ENCODE results near the gene MPHOSPH9. TPM values are rescaled to one million over a fixed set of nuclear protein-coding genes. Genes with fewer than 3 reads are reported as not detected.

Gene MPHOSPH9
- total RNA-seq, 1 experiment from 2014 or later = 60.5 TPM

DNA sequence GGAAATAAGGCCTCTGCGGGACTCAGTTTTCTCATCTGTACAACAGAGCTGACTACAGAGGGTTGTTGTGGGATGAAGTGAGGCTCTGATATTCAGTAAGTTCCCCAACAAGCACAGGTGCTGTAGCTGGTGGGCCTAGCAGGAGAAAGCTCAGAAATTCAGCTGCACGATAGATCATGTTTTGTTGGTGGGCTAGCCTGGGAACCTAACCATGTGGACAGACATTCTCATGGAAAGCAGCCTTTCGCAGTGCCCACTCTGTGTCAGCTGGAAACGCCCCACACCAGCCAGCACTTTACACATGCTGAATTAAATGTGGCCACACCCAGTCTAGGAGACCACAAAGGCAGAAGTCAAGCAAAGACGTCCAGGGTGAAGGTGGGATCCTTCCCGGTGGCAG, 98.1 kb downstream of the MPHOSPH9 start:
- Histone ChIP-seq H3K27me3 (ENCODE audit: insufficient read depth, low read length) (no peaks in the 10 kb centered on the region), H2AFZ (ENCODE audit: low read length) (no peak overlapping the region), H4K8ac (replicated peaks; ENCODE audit: insufficient read length, low read depth, low read length) (no peak overlapping the region), H3K14ac (ENCODE audit: insufficient read depth, low read length) (no peak overlapping the region), H3K23me2 (ENCODE audit: insufficient read length, low read depth, low read length, poor library complexity, severe bottlenecking) (no peaks in the 10 kb centered on the region), H3K4ac (ENCODE audit: low read depth, low read length) (no peak overlapping the region), H4K20me1 (ENCODE audit: control insufficient read depth, insufficient read depth, insufficient read length) (no peaks in the 10 kb centered on the region), H3K79me1 (ENCODE audit: insufficient read depth, low read depth, low read length, poor library complexity, severe bottlenecking) (no peaks in the 10 kb centered on the region), H3K18ac (ENCODE audit: insufficient read length, low read depth, low read length) (no peak overlapping the region), H3K4me1 (ENCODE audit: insufficient read depth, low read length) (no peaks in the 10 kb centered on the region), H3K23ac (ENCODE audit: insufficient read length, low read depth, low read length) (no peak overlapping the region), H3K27ac (ENCODE audit: insufficient read length, low read depth, low read length) (no peak overlapping the region), H2BK5ac (ENCODE audit: insufficient read length, low read length) (no peak overlapping the region), H2AK5ac (ENCODE audit: insufficient read length, low read length) (no peak overlapping the region), H2BK20ac (ENCODE audit: low read depth, low read length, poor library complexity, severe bottlenecking) (no peak overlapping the region), H3K9me3 (ENCODE audit: control insufficient read depth, low read depth, low read length) (no peaks in the 10 kb centered on the region), H3K4me2 (ENCODE audit: insufficient read depth, insufficient read length, low read length) (no peak overlapping the region), H2BK12ac (ENCODE audit: insufficient read length, low read depth, low read length) (no peak overlapping the region), H3K9ac (ENCODE audit: extremely low read depth, insufficient read length, low read length) (no peak overlapping the region), H3K56ac (ENCODE audit: insufficient read length, low read depth, low read length) (no peak overlapping the region), H2BK120ac (ENCODE audit: low read depth, low read length, poor library complexity, severe bottlenecking) (no peak overlapping the region), H3K79me2 (ENCODE audit: insufficient read depth, low read length) (no peaks in the 10 kb centered on the region), H4K91ac (ENCODE audit: insufficient read length, low read depth, low read length) (no peak overlapping the region), H4K5ac (ENCODE audit: insufficient read length, low read depth, low read length) (no peak overlapping the region), H3T11ph (ENCODE audit: low read length) (no peak overlapping the region), H2BK15ac (ENCODE audit: low read depth, low read length) (no peak overlapping the region)
- H3K27me3 Mint-ChIP-seq (ENCODE audit: low read depth) = no peaks in the 10 kb centered on the region; the same call in 1 of the 2 replicates
- no CpG with 5 or more reads among the region's 6 CpGs for WGBS (ENCODE audit: extremely low coverage, insufficient read length, low lambda C conversion rate)
- no peak overlapping the region for H3K27ac Mint-ChIP-seq
- DNase-seq = no peak
- TF ChIP-seq, protein P1, sequence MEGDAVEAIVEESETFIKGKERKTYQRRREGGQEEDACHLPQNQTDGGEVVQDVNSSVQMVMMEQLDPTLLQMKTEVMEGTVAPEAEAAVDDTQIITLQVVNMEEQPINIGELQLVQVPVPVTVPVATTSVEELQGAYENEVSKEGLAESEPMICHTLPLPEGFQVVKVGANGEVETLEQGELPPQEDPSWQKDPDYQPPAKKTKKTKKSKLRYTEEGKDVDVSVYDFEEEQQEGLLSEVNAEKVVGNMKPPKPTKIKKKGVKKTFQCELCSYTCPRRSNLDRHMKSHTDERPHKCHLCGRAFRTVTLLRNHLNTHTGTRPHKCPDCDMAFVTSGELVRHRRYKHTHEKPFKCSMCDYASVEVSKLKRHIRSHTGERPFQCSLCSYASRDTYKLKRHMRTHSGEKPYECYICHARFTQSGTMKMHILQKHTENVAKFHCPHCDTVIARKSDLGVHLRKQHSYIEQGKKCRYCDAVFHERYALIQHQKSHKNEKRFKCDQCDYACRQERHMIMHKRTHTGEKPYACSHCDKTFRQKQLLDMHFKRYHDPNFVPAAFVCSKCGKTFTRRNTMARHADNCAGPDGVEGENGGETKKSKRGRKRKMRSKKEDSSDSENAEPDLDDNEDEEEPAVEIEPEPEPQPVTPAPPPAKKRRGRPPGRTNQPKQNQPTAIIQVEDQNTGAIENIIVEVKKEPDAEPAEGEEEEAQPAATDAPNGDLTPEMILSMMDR (conservative IDR thresholded peaks at IDR 0.05) = no peak
- H3K4me1 Mint-ChIP-seq = peaks cover 7% of the 10 kb centered on the region in 2 experiments
- peaks cover 0 to 5% (median 0%) of the 10 kb centered on the region in 3 experiments; a peak in 4 of 7 replicates for H3K36me3 Mint-ChIP-seq (ENCODE audit: insufficient read depth in 1 of 3, low read depth in 3 of 3)
- no peak overlapping the region for H3K4me3 Mint-ChIP-seq
- peaks cover 0 to 3% of the 10 kb centered on the region in 2 experiments; a peak in 1 of 5 replicates for H3K9me3 Mint-ChIP-seq
